Right lobe of liver (tissue), 6 donors: ENCODE results near the gene ETNK1. TPM values are rescaled to one million over a fixed set of nuclear protein-coding genes. Genes with fewer than 3 reads are reported as not detected.
A peak's percentile ranks its signal among the peaks of the same experiment; 100 is the strongest.

Source experiments
- ATAC-seq, 4 donors: fragments of 200-7000 bp; cut with Tn5 transposase; one replicate each; pipeline ENCODE4 v1.9.1; 2020; ENCODE audit warnings: mild to moderate bottlenecking in 4 of 4, moderate library complexity in 4 of 4
- DNase-seq, 3 donors: peaks; one replicate each; pipeline ENCODE4 v3.0.0-alpha.2; 2020
- H3K27ac ChIP-seq, 3 donors: fragments of 200-600 bp; one replicate each; pipeline ENCODE4 v1.8.0; 2022
- H3K27me3 ChIP-seq, 2 donors: fragments of 200-600 bp; one replicate each; pipeline ENCODE4 v1.8.0; 2022
- H3K36me3 ChIP-seq, 4 donors: fragments of 200-600 bp; sonication (generic) in 1 of 4; one replicate each; pipeline versions ENCODE4 v1.5.1 to v1.8.0; 2017 to 2022; ENCODE audit warnings: control low read depth in 1 of 4
- H3K4me1 ChIP-seq, 4 donors: fragments of 200-600 bp; sonication (generic) in 1 of 4; one replicate each; pipeline versions ENCODE4 v1.5.1 to v1.8.0; 2017 to 2022; ENCODE audit warnings: control low read depth in 1 of 4
- H3K4me3 ChIP-seq, 3 donors: fragments of 200-600 bp; one replicate each; pipeline ENCODE4 v1.8.0; 2022
- H3K9me3 ChIP-seq, 4 donors: fragments of 200-600 bp; sonication (generic) in 1 of 4; one replicate each; pipeline versions ENCODE4 v1.5.1 to v1.8.0; 2017 to 2022; ENCODE audit warnings: control low read depth in 1 of 4
- CTCF ChIP-seq, 4 donors: fragments of 200-600 bp in 3 of 4; fragments of 450-650 bp in 1 of 4; IDR thresholded peaks; one replicate each; pipeline versions ENCODE4 v1.5.1 to v1.8.0; 2016 to 2022; ENCODE audit warnings: antibody characterized with exemption in 4 of 4, mild to moderate bottlenecking in 2 of 4
- POLR2A ChIP-seq: fragments of 450-650 bp; IDR thresholded peaks from one replicate; pipeline ENCODE4 v1.6.1; 2017; ENCODE audit warnings: antibody characterized with exemption, mild to moderate bottlenecking
- WGBS: methylation state at CpG from one replicate; pipeline ENCODE4 v1.1.6; 2018; ENCODE audit warnings: low coverage, low lambda C conversion rate; ENCODE audit not compliant: insufficient coverage; ENCODE audit errors: missing lambda C conversion rate; 5-methylcytosine and 5-hydroxymethylcytosine counted together
- intact Hi-C, 2 donors: fragments of 100-400 bp; cut with DNase I; formaldehyde crosslinking; loops; one replicate each; pipeline versions ENCODE4 v1.11.2 to v1.14.1; 2022
- total RNA-seq, 6 experiments: library from RNA; depleted of rRNA in 2 of 6; stranded (reverse); fragments of >200 nt in 2 of 6; fragmentation: NEBNext Ultra II Directional in 3 of 6; extraction: Animal tissue kit (Norgen Biotek cat#: 25700) in 3 of 6; gene quantifications; one replicate each; pipeline versions ENCODE4 v1.1.0 to v1.2.4, GENCODE V29; 2016 to 2023
- donor health status: DM: no; HTN: yes; CAD: no.
- donor health status: DM: no; HTN: no; CAD: no.
- donor health status: DM: no; HTN: no; CAD: no.
- donor health status: DM: no; HTN: yes; CAD: no.
- donor health status: DM: no; HTN: yes; CAD: no.

Gene ETNK1
- total RNA-seq, 6 experiments from 2014 or later: 24.1 to 65.3 (median 34.8) TPM

DNA sequence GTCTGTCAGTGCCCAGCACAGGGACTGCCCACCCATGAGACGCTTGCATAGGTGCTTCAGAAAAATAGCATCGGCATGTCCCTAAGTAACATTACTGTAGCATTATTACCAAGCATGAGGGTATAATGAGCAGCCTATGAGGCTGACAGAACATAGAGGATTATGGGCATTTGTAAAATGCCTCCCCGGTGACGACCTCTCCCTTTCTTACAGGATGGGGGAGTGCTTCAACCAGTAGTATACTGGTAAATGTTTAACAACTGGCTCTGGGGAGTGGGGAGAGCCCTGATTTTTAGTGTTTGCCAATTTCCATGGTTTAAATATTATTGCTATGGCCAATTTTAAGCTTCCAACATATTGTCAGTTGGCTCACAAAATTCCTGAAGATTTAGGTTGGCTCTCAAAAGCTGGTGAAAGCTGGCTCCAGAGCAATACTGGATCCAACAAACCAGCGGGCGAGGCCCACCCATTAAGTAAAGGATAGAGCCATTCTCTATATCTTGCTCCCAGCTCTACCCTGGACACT lies 104.5 kb downstream of the ETNK1 start:
- Histone ChIP-seq H3K36me3 (no peaks in the 10 kb centered on the region), H3K9me3 (no peaks in the 10 kb centered on the region), H3K27me3 (no peaks in the 10 kb centered on the region), H3K27ac (peak overlapping the region in 1 of 3 donors; percentile 24), H3K4me1 (peaks cover 0 to 15% (median 5%) of the 10 kb centered on the region in 4 donors), H3K4me3 (no peak overlapping the region)
- 62% methylated on average over 6 of the region's 6 CpGs for WGBS
- TF ChIP-seq POLR2A (no peak), CTCF (IDR thresholded peaks at IDR 0.05) (no peak)
- no peak for DNase-seq
- intact Hi-C loops: no loop called here
- ATAC-seq: peak in 2 of 4 donors; percentile 27 to 33

GRCh38 chr12:22729957-22730443 lies 105.0 kb downstream of the ETNK1 start:
- Histone ChIP-seq H3K4me1 (peaks cover 0 to 15% (median 5%) of the 10 kb centered on the region in 4 donors), H3K9me3 (no peaks in the 10 kb centered on the region), H3K4me3 (no peak overlapping the region), H3K27me3 (no peaks in the 10 kb centered on the region), H3K27ac (peak overlapping the region in 1 of 3 donors; percentile 24), H3K36me3 (no peaks in the 10 kb centered on the region)
- TF ChIP-seq CTCF (IDR thresholded peaks at IDR 0.05) (no peak), POLR2A (no peak)
- DNase-seq: no peak
- intact Hi-C loops: no loop called here
- 26% methylated on average over 3 of the region's 3 CpGs for WGBS
- peak; percentile 28 to 89 (median 60) for ATAC-seq

DNA sequence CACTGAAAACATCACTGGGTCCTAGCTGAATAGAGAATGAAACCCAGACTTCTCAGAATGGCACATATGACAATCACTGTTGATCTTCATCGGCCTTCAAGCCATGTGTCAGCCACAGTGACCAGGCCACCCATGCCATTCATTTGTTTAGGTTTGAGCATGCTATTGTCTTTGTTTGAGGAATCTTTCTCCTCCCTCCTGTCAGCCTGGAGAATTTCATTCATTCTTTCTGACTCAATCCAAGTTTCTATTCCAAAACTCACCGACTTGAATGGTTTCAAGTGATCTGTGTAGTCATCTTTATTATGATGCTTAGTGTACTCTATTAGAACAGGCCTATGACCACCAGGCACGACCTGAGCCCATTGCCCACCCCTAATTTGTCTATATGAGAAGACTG lies 106.3 kb downstream of the ETNK1 start:
- Histone ChIP-seq H3K27ac (no peak overlapping the region), H3K9me3 (no peaks in the 10 kb centered on the region), H3K4me3 (no peak overlapping the region), H3K27me3 (no peaks in the 10 kb centered on the region), H3K4me1 (peaks cover 0 to 15% (median 5%) of the 10 kb centered on the region in 4 donors), H3K36me3 (no peaks in the 10 kb centered on the region)
- TF ChIP-seq CTCF (IDR thresholded peaks at IDR 0.05) (no peak), POLR2A (no peak)
- ATAC-seq: no peak
- 69% methylated on average over 3 of the region's 3 CpGs for WGBS
- intact Hi-C loops: no loop called here
- no peak for DNase-seq

- H3K4me1 ChIP-seq: peaks cover 0 to 12% (median 4%) of the 10 kb centered on the region in 4 donors
- no peak overlapping the region for H3K27ac ChIP-seq
- WGBS: 81% methylated on average over 7 of the region's 7 CpGs
- H3K9me3 ChIP-seq: no peaks in the 10 kb centered on the region
- ATAC-seq (no peak), DNase-seq (no peak)
- intact Hi-C loops: no loop called here
- no peak overlapping the region for H3K4me3 ChIP-seq
- no peaks in the 10 kb centered on the region for H3K36me3 ChIP-seq
- no peak for TF ChIP-seq CTCF (IDR thresholded peaks at IDR 0.05)
- no peak for TF ChIP-seq POLR2A
- H3K27me3 ChIP-seq: no peaks in the 10 kb centered on the region
Measured at GRCh38 chr12:22733756-22734155, 108.8 kb downstream of the ETNK1 start.
